Erythroblast (primary cell): ENCODE measurements around the gene OXSM.

Experiments used
- DNase-seq, 2 experiments: peaks; one replicate each; lab custom pipeline; 2025; lab: John Stamatoyannopoulos, UW
- GATA1 ChIP-seq: IDR thresholded peaks from 2 replicates; pipeline ENCODE4 v1.6.1; 2011; ENCODE audit warnings: low read depth, mild to moderate bottlenecking, control low read depth, low read length, moderate library complexity
- POLR2A ChIP-seq: IDR thresholded peaks from 2 replicates; pipeline ENCODE4 v1.6.1; 2011; ENCODE audit warnings: mild to moderate bottlenecking, low read length

OXSM gene

GRCh38 chr3:25782938-25783660, 6.8 kb upstream of the OXSM start, which contains the start of gene NGLY1:
Gene NGLY1 (minus strand): TSS chr3:25783443. CDS start chr3:25783390, 53 bp downstream.
- TF ChIP-seq GATA1 = no peak
- peak; percentile 80 for TF ChIP-seq POLR2A
- DNase-seq = peak; percentile 88 to 91

- peak; percentile 75 to 76 for DNase-seq
- no peak for TF ChIP-seq POLR2A
- TF ChIP-seq GATA1 = no peak
Measured at GRCh38 chr3:25783661-25784512, 6.0 kb upstream of the OXSM start.

- no peak for TF ChIP-seq GATA1
- TF ChIP-seq POLR2A = no peak
- DNase-seq = peak; percentile 26 to 28
Measured at GRCh38 chr3:25784971-25785370, 4.9 kb upstream of the OXSM start.

GRCh38 chr3:25785826-25786225, 4.1 kb upstream of the OXSM start:
- no peak for DNase-seq
- TF ChIP-seq GATA1 (no peak), POLR2A (no peak)

GRCh38 chr3:25787689-25788088, 2.2 kb upstream of the OXSM start:
- TF ChIP-seq POLR2A (no peak), GATA1 (no peak)
- no peak for DNase-seq

GRCh38 chr3:25789209-25789595, 688 bp upstream of the OXSM start:
- TF ChIP-seq POLR2A = no peak
- no peak for TF ChIP-seq GATA1

GRCh38 chr3:25801786-25802185, 11.9 kb downstream of the OXSM start:
- TF ChIP-seq GATA1 (no peak), POLR2A (no peak)
- DNase-seq = no peak

More at GRCh38 chr3:25789209-25789595, 688 bp upstream of the OXSM start:
- no peak for DNase-seq

- no peak for TF ChIP-seq POLR2A
- no peak for TF ChIP-seq GATA1
- DNase-seq = no peak
Measured at GRCh38 chr3:25803833-25804232, 13.9 kb downstream of the OXSM start.

GRCh38 chr3:25804676-25805075, 14.8 kb downstream of the OXSM start:
- no peak for DNase-seq
- no peak for TF ChIP-seq GATA1
- no peak for TF ChIP-seq POLR2A

- no peak for DNase-seq
- no peak for TF ChIP-seq GATA1
- no peak for TF ChIP-seq POLR2A
Measured at GRCh38 chr3:25812644-25813043, 22.8 kb downstream of the OXSM start.

- TF ChIP-seq GATA1 (no peak), POLR2A (no peak)
- DNase-seq = no peak
Measured at GRCh38 chr3:25817107-25817506, 27.2 kb downstream of the OXSM start.

GRCh38 chr3:25817638-25818037, 27.7 kb downstream of the OXSM start:
- DNase-seq = peak in 1 of 2 experiments; percentile 38

GRCh38 chr3:25818335-25818734, 28.4 kb downstream of the OXSM start:
- no peak for TF ChIP-seq GATA1
- TF ChIP-seq POLR2A = no peak
- no peak for DNase-seq

More at GRCh38 chr3:25817638-25818037, 27.7 kb downstream of the OXSM start:
- TF ChIP-seq POLR2A (no peak), GATA1 (no peak)

GRCh38 chr3:25820366-25820765, 30.5 kb downstream of the OXSM start:
- TF ChIP-seq GATA1 = no peak
- no peak for TF ChIP-seq POLR2A
- peak; percentile 34 to 56 for DNase-seq
